K562 (cell line): Measurements from ENCODE around the gene MITF. TPM values are rescaled to one million over a fixed set of nuclear protein-coding genes. Genes with fewer than 3 reads are reported as not detected.
A peak's percentile ranks its signal among the peaks of the same experiment; 100 is the strongest.

Experiments used
- CBFA2T2 ChIP-seq: fragments of 450-650 bp; conservative IDR thresholded peaks from 2 replicates; pipeline ENCODE4 v1.6.1; 2017; ENCODE audit warnings: mild to moderate bottlenecking
- CBX1 ChIP-seq: sonication (generic); IDR thresholded peaks from 2 replicates; pipeline ENCODE4 v1.6.1; 2016; ENCODE audit warnings: antibody characterized with exemption, low read depth, mild to moderate bottlenecking
- ETS2 ChIP-seq: IDR thresholded peaks from 2 replicates; pipeline ENCODE4 v1.6.1; 2016; ENCODE audit warnings: borderline replicate concordance, missing genetic modification characterization, mild to moderate bottlenecking, moderate library complexity, missing compliant biosample characterization; ENCODE audit not compliant: poor library complexity, severe bottlenecking
- GTF2F1 ChIP-seq: IDR thresholded peaks from 2 replicates; pipeline ENCODE4 v1.6.1; 2011; ENCODE audit warnings: low read depth, low read length, improper control_type of control experiment
- HMGN3 ChIP-seq: IDR thresholded peaks from 2 replicates; pipeline ENCODE4 v1.6.1; 2011; ENCODE audit warnings: borderline replicate concordance, low read depth, mild to moderate bottlenecking, mixed read lengths, low read length; ENCODE audit not compliant: insufficient read length; ENCODE audit errors: extremely low read depth
- JUND ChIP-seq, 2 experiments: IDR thresholded peaks; 2 replicates in 1 of 2; 3 replicates in 1 of 2; pipeline ENCODE4 v1.6.1; 2011; ENCODE audit warnings: borderline replicate concordance in 2 of 2, low read depth in 2 of 2, low read length in 2 of 2, improper control_type of control experiment in 1 of 2, missing biosample characterization in 1 of 2, missing genetic modification characterization in 1 of 2, missing genetic modification reagents in 1 of 2
- KAT2B ChIP-seq: IDR thresholded peaks from one replicate; pipeline ENCODE4 v1.6.1; 2012; ENCODE audit warnings: low read depth, mild to moderate bottlenecking, control low read depth, inconsistent platforms, low read length, moderate library complexity
- NONO ChIP-seq, 2 experiments: fragments of 200-400 bp in 1 of 2; fragments of 450-650 bp in 1 of 2; formaldehyde crosslinking in 1 of 2; IDR thresholded peaks; 2 replicates each; pipeline ENCODE4 v1.6.1; 2017; ENCODE audit warnings: low read depth in 2 of 2, mild to moderate bottlenecking in 2 of 2, moderate library complexity in 2 of 2, low read length in 1 of 2
- RHOXF2B ChIP-seq: fragments of 250-450 bp; sonication (Bioruptor Pico); conservative IDR thresholded peaks from 2 replicates; pipeline ENCODE4 v1.5.1; 2021
- SREBF1 ChIP-seq: fragments of 150-350 bp; IDR thresholded peaks from 2 replicates; pipeline ENCODE4 v1.6.1; 2014; ENCODE audit warnings: antibody characterized with exemption, low read depth, low read length, borderline replicate concordance
- ZNF175 ChIP-seq: fragments of 200-800 bp; sonication (Bioruptor generic); IDR thresholded peaks from 2 replicates; pipeline ENCODE4 v1.6.1; 2016; ENCODE audit warnings: low read depth, mild to moderate bottlenecking, missing genetic modification characterization, missing compliant biosample characterization
- polyA plus RNA-seq, 8 experiments: library from polyadenylated mRNA; depleted of rRNA in 4 of 8; stranded (reverse) in 5 of 8; unstranded in 3 of 8; fragments of >200 nt; fragmentation: Nextera tagmentation in 2 of 8; fragmentation: Illumina TruSeq in 1 of 8; extraction: Ambion mirVana in 2 of 8; extraction: Trizol in 1 of 8; gene quantifications; 2 replicates each; pipeline versions ENCODE4 v1.2.1 to v1.2.3, GENCODE V29; 2011 to 2014; ENCODE audit warnings: inconsistent platforms in 1 of 8, missing spikeins in 1 of 8
- total RNA-seq, 7 experiments: library from RNA; depleted of rRNA in 6 of 7; stranded (reverse); fragments of >200 nt in 6 of 7; fragmentation: Illumina TruSeq in 2 of 7; extraction: Trizol in 2 of 7; gene quantifications; 2 replicates each; pipeline versions ENCODE4 v1.2.1 to v1.2.3, GENCODE V29; 2011 to 2021; ENCODE audit warnings: low replicate concordance in 1 of 7
- TF ChIP-seq, protein P1 (sequence below), 2 experiments: IDR thresholded peaks; 2 replicates each; pipeline ENCODE4 v1.6.1; 2012; ENCODE audit warnings: improper control_type of control experiment in 2 of 2, low read depth in 2 of 2, low read length in 2 of 2, borderline replicate concordance in 1 of 2
- TF ChIP-seq, protein P2 (sequence below): sonication (generic); formaldehyde crosslinking; IDR thresholded peaks from 2 replicates; pipeline ENCODE4 v1.8.1; 2023; ENCODE audit warnings: mild to moderate bottlenecking, missing genetic modification reagents
- TF ChIP-seq, protein P3 (sequence below), 2 experiments: fragments of 200-800 bp in 1 of 2; sonication (Bioruptor generic) in 1 of 2; sonication (generic) in 1 of 2; formaldehyde crosslinking in 1 of 2; IDR thresholded peaks in 1 of 2; conservative IDR thresholded peaks in 1 of 2; 2 replicates each; pipeline versions ENCODE4 v1.5.0 to v1.6.1; 2016 to 2020; ENCODE audit warnings: missing compliant biosample characterization in 1 of 2, missing genetic modification characterization in 1 of 2, missing genetic modification reagents in 1 of 2
- TF ChIP-seq, protein P4 (sequence below), 2 experiments: IDR thresholded peaks; 2 replicates each; pipeline ENCODE4 v1.6.1; 2011; ENCODE audit warnings: borderline replicate concordance in 1 of 2, control low read depth in 1 of 2, low read depth in 1 of 2, low read length in 1 of 2, mild to moderate bottlenecking in 1 of 2, mixed read lengths in 1 of 2, moderate library complexity in 1 of 2; ENCODE audit not compliant: insufficient read depth in 1 of 2, insufficient read length in 1 of 2, poor library complexity in 1 of 2, severe bottlenecking in 1 of 2; ENCODE audit errors: extremely low read depth in 1 of 2

The MITF gene
- total and polyA plus RNA-seq, 9 of the 15 experiments (the other 6 are each of a cell fraction or from before 2014, with no cell fraction given): 5.6 to 14.9 (median 11.1) TPM

DNA sequence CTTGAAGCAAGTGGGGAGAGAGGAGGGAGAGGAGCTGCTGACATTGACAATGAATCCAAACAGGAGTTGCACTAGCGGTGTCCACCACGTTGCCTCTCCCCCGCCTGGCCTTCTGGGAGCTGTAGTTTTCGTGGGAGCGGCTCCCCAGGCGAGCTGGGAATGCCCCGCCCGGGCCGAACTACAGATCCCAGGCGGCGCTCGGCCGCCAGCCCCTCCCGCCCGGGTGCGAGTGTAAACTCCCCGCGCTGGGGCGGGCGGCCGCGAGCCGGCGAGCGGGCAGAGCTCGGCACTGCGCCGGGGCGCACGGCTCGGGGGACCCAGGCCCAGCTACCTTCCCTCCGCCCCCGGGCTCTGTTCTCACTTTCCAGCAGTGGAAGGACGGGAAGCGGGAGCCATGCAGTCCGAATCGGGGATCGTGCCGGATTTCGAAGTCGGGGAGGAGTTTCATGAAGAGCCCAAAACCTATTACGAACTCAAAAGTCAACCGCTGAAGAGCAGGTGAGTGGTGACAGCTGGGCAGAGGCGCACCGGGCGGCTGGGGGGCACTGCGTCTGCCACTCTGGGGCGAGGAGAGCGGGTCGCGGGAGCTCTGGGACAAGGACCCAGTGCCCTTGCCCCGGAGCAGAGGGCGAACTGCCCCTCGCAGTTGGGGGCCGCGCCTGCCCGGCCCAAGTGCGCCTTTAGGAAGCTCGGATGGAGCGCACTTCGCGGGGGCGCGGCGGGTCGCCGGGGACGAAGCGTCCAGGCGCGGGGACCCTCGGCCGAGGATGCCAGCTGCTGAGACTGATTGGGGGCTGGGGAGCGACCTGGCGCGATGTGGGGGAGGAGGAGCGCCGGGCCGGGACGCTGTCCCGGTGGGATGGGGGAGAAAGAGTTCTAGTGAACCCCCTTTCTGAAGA, at the start of gene MITF (continued):
- TF ChIP-seq, protein P1, sequence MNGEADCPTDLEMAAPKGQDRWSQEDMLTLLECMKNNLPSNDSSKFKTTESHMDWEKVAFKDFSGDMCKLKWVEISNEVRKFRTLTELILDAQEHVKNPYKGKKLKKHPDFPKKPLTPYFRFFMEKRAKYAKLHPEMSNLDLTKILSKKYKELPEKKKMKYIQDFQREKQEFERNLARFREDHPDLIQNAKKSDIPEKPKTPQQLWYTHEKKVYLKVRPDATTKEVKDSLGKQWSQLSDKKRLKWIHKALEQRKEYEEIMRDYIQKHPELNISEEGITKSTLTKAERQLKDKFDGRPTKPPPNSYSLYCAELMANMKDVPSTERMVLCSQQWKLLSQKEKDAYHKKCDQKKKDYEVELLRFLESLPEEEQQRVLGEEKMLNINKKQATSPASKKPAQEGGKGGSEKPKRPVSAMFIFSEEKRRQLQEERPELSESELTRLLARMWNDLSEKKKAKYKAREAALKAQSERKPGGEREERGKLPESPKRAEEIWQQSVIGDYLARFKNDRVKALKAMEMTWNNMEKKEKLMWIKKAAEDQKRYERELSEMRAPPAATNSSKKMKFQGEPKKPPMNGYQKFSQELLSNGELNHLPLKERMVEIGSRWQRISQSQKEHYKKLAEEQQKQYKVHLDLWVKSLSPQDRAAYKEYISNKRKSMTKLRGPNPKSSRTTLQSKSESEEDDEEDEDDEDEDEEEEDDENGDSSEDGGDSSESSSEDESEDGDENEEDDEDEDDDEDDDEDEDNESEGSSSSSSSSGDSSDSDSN (IDR thresholded peaks at IDR 0.05; ENCODE audit: borderline replicate concordance in 1 of 2, low read depth in 2 of 2, low read length in 2 of 2): peak in 1 of 2 experiments; percentile 24; a peak in 2 of 4 replicates
- TF ChIP-seq, protein P2, sequence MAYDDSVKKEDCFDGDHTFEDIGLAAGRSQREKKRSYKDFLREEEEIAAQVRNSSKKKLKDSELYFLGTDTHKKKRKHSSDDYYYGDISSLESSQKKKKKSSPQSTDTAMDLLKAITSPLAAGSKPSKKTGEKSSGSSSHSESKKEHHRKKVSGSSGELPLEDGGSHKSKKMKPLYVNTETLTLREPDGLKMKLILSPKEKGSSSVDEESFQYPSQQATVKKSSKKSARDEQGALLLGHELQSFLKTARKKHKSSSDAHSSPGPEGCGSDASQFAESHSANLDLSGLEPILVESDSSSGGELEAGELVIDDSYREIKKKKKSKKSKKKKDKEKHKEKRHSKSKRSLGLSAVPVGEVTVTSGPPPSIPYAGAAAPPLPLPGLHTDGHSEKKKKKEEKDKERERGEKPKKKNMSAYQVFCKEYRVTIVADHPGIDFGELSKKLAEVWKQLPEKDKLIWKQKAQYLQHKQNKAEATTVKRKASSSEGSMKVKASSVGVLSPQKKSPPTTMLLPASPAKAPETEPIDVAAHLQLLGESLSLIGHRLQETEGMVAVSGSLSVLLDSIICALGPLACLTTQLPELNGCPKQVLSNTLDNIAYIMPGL (CRISPR knock-in tag): no peak
- no peak for TF ChIP-seq ETS2 (tag)
- peak; percentile 33; the same call in 1 of the 2 replicates for TF ChIP-seq GTF2F1
- TF ChIP-seq KAT2B: no peak
- 0 out of 2 replicates have a peak, but pooled peaks have one; percentile 33 for TF ChIP-seq ZNF175 (CRISPR knock-in tag)
- TF ChIP-seq NONO (IDR thresholded peaks at IDR 0.05; ENCODE audit: low read depth in 2 of 2, low read length in 1 of 2): no peak
- no peak for TF ChIP-seq SREBF1
- no peak for TF ChIP-seq CBFA2T2
- TF ChIP-seq, protein P3, sequence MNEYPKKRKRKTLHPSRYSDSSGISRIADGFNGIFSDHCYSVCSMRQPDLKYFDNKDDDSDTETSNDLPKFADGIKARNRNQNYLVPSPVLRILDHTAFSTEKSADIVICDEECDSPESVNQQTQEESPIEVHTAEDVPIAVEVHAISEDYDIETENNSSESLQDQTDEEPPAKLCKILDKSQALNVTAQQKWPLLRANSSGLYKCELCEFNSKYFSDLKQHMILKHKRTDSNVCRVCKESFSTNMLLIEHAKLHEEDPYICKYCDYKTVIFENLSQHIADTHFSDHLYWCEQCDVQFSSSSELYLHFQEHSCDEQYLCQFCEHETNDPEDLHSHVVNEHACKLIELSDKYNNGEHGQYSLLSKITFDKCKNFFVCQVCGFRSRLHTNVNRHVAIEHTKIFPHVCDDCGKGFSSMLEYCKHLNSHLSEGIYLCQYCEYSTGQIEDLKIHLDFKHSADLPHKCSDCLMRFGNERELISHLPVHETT (CRISPR knock-in tag; conservative IDR thresholded peaks at IDR 0.05 in 1 of 2, IDR thresholded peaks at IDR 0.05 in 1 of 2): peak in 1 of 2 experiments; percentile 66; a peak in 1 of 4 replicates
- TF ChIP-seq RHOXF2B: no peak
- no peak for TF ChIP-seq CBX1
- peak; percentile 45 for TF ChIP-seq HMGN3
- TF ChIP-seq JUND (IDR thresholded peaks at IDR 0.05; ENCODE audit: borderline replicate concordance, low read depth, low read length): no peak
- no peak for TF ChIP-seq JUND (tag; IDR thresholded peaks at IDR 0.05; ENCODE audit: borderline replicate concordance, low read depth, low read length)
- TF ChIP-seq, protein P4, sequence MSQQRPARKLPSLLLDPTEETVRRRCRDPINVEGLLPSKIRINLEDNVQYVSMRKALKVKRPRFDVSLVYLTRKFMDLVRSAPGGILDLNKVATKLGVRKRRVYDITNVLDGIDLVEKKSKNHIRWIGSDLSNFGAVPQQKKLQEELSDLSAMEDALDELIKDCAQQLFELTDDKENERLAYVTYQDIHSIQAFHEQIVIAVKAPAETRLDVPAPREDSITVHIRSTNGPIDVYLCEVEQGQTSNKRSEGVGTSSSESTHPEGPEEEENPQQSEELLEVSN (IDR thresholded peaks at IDR 0.05; ENCODE audit: borderline replicate concordance in 1 of 2, extremely low read depth in 1 of 2, insufficient read depth in 1 of 2, insufficient read length in 1 of 2, low read depth in 1 of 2, low read length in 1 of 2, poor library complexity in 1 of 2, severe bottlenecking in 1 of 2): peak in 1 of 2 experiments; percentile 65
